ENCODE data around the gene MUSK. TPM values are rescaled to one million over a fixed set of nuclear protein-coding genes. Genes with fewer than 3 reads are reported as not detected.

MUSK gene
- total RNA-seq, 1 donor from 2014 or later = not detected

- no peak for TF ChIP-seq CTCF (IDR thresholded peaks at IDR 0.05; ENCODE audit: insufficient read depth, low read length, poor library complexity, severe bottlenecking)
- no peak for DNase-seq (ENCODE audit: low read depth)
- H3K4me3 ChIP-seq (ENCODE audit: low read depth, low read length) = no peak overlapping the region
- no peaks in the 10 kb centered on the region for H3K27me3 ChIP-seq (ENCODE audit: control insufficient read depth, insufficient read depth, low read length)
- H3K36me3 ChIP-seq (ENCODE audit: control insufficient read depth, insufficient read depth, low read length) = no peaks in the 10 kb centered on the region
Measured at GRCh38 chr9:110775724-110776123, 107.1 kb downstream of the MUSK start.

- H3K27me3 ChIP-seq (ENCODE audit: control insufficient read depth, insufficient read depth, low read length) = no peaks in the 10 kb centered on the region
- H3K36me3 ChIP-seq (ENCODE audit: control insufficient read depth, insufficient read depth, low read length) = no peaks in the 10 kb centered on the region
- TF ChIP-seq CTCF (IDR thresholded peaks at IDR 0.05; ENCODE audit: insufficient read depth, low read length, poor library complexity, severe bottlenecking) = no peak
- H3K4me3 ChIP-seq (ENCODE audit: low read depth, low read length) = no peak overlapping the region
- no peak for DNase-seq (ENCODE audit: low read depth)
Measured at GRCh38 chr9:110776221-110776620, 107.6 kb downstream of the MUSK start.

GRCh38 chr9:110777196-110777875 is 108.7 kb downstream of the MUSK start:
- H3K36me3 ChIP-seq (ENCODE audit: control insufficient read depth, insufficient read depth, low read length) = no peaks in the 10 kb centered on the region
- TF ChIP-seq CTCF (IDR thresholded peaks at IDR 0.05; ENCODE audit: insufficient read depth, low read length, poor library complexity, severe bottlenecking) = no peak
- H3K4me3 ChIP-seq (ENCODE audit: low read depth, low read length) = no peak overlapping the region
- DNase-seq (ENCODE audit: low read depth) = no peak
- no peaks in the 10 kb centered on the region for H3K27me3 ChIP-seq (ENCODE audit: control insufficient read depth, insufficient read depth, low read length)

GRCh38 chr9:110777876-110778215 is 109.3 kb downstream of the MUSK start:
- Histone ChIP-seq H3K27me3 (ENCODE audit: control insufficient read depth, insufficient read depth, low read length) (no peaks in the 10 kb centered on the region), H3K36me3 (ENCODE audit: control insufficient read depth, insufficient read depth, low read length) (no peaks in the 10 kb centered on the region), H3K4me3 (ENCODE audit: low read depth, low read length) (no peak overlapping the region)
- DNase-seq (ENCODE audit: low read depth) = no peak
- no peak for TF ChIP-seq CTCF (IDR thresholded peaks at IDR 0.05; ENCODE audit: insufficient read depth, low read length, poor library complexity, severe bottlenecking)

GRCh38 chr9:110782701-110783100 is 114.1 kb downstream of the MUSK start:
- DNase-seq (ENCODE audit: low read depth) = no peak
- no peak for TF ChIP-seq CTCF (IDR thresholded peaks at IDR 0.05; ENCODE audit: insufficient read depth, low read length, poor library complexity, severe bottlenecking)
- Histone ChIP-seq H3K36me3 (ENCODE audit: control insufficient read depth, insufficient read depth, low read length) (no peaks in the 10 kb centered on the region), H3K4me3 (ENCODE audit: low read depth, low read length) (no peak overlapping the region), H3K27me3 (ENCODE audit: control insufficient read depth, insufficient read depth, low read length) (no peaks in the 10 kb centered on the region)

- Histone ChIP-seq H3K36me3 (ENCODE audit: control insufficient read depth, insufficient read depth, low read length) (no peaks in the 10 kb centered on the region), H3K4me3 (ENCODE audit: low read depth, low read length) (no peak overlapping the region), H3K27me3 (ENCODE audit: control insufficient read depth, insufficient read depth, low read length) (no peaks in the 10 kb centered on the region)
- no peak for DNase-seq (ENCODE audit: low read depth)
- no peak for TF ChIP-seq CTCF (IDR thresholded peaks at IDR 0.05; ENCODE audit: insufficient read depth, low read length, poor library complexity, severe bottlenecking)
Measured at GRCh38 chr9:110784309-110784708, 115.7 kb downstream of the MUSK start.

All from kidney epithelial cell (primary cell).